Panc1 (cell line): ENCODE results near the gene SMARCE1. TPM values are rescaled to one million over a fixed set of nuclear protein-coding genes. Genes with fewer than 3 reads are reported as not detected.

ENCODE experiments used
- ATAC-seq: fragments of 200-7000 bp; cut with Tn5 transposase; 2 replicates; pipeline ENCODE4 v1.9.1; 2020; ENCODE audit warnings: mild to moderate bottlenecking, moderate library complexity
- BruUV-seq: library from RNA; stranded (reverse); fragments of 400-500 nt; replicated peaks from 2 replicates; lab custom pipeline; 2021; lab: Mats Ljungman, UMichigan
- CTCF ChIA-PET: fragments of 300-600 bp; sonication (Branson Sonifier 250); formaldehyde crosslinking; loops from one replicate; lab custom pipeline; 2022; ENCODE audit warnings: antibody characterized with exemption; lab: Charles Lee
- POLR2A ChIA-PET: fragments of 300-600 bp; sonication (Branson Sonifier 250); formaldehyde crosslinking; loops from one replicate; lab custom pipeline; 2022; ENCODE audit warnings: antibody characterized with exemption; lab: Charles Lee
- DNase-seq: peaks from one replicate; pipeline ENCODE4 v3.0.0-alpha.2; 2010; ENCODE audit warnings: low read depth, low spot score
- H3K27ac ChIP-seq: 2 replicates; pipeline ENCODE4 v1.5.1; 2011; ENCODE audit warnings: mild to moderate bottlenecking, low read length, inconsistent platforms
- H3K27me3 ChIP-seq: fragments of 200-500 bp; sonication (Bioruptor generic); 2 replicates; pipeline ENCODE4 v1.6.0; 2014; ENCODE audit warnings: low read length, inconsistent platforms; ENCODE audit not compliant: control insufficient read depth, insufficient read depth
- H3K36me3 ChIP-seq: fragments of 200-500 bp; sonication (Bioruptor generic); 2 replicates; pipeline ENCODE4 v1.5.1; 2014; ENCODE audit warnings: inconsistent platforms, mild to moderate bottlenecking, low read length, moderate library complexity; ENCODE audit not compliant: control insufficient read depth, insufficient read depth
- H3K4me1 ChIP-seq: 2 replicates; pipeline ENCODE4 v1.5.1; 2011; ENCODE audit warnings: inconsistent platforms, mild to moderate bottlenecking, low read length, moderate library complexity; ENCODE audit not compliant: control insufficient read depth, insufficient read depth
- H3K4me3 ChIP-seq, 2 experiments: 2 replicates each; pipeline ENCODE4 v1.5.1; 2011 to 2012; ENCODE audit warnings: low read depth in 2 of 2, low read length in 2 of 2, mild to moderate bottlenecking in 2 of 2, inconsistent platforms in 1 of 2, moderate library complexity in 1 of 2
- H3K9me3 ChIP-seq: fragments of 200-500 bp; sonication (Bioruptor generic); 2 replicates; pipeline ENCODE4 v1.5.1; 2014; ENCODE audit warnings: low read depth, mild to moderate bottlenecking, inconsistent platforms, low read length, moderate library complexity; ENCODE audit not compliant: control insufficient read depth, insufficient read depth
- POLR2AphosphoS5 ChIP-seq: IDR thresholded peaks from 2 replicates; pipeline ENCODE4 v1.6.1; 2012; ENCODE audit warnings: mild to moderate bottlenecking, low read depth, low read length, moderate library complexity
- SIN3A ChIP-seq: IDR thresholded peaks from 2 replicates; pipeline ENCODE4 v1.6.1; 2012; ENCODE audit warnings: low read depth, mild to moderate bottlenecking, low read length, moderate library complexity, borderline replicate concordance; ENCODE audit not compliant: insufficient read depth
- TCF7L2 ChIP-seq: IDR thresholded peaks from 2 replicates; pipeline ENCODE4 v1.6.1; 2011; ENCODE audit warnings: mild to moderate bottlenecking, low read depth, low read length, inconsistent platforms
- in situ Hi-C: cut with HindIII; loops from 2 replicates; pipeline ENCODE4 v1.10.0; 2016; ENCODE audit warnings: low sequenced_read_pairs, low pct_unique_long_range_greater_than_20kb
- intact Hi-C: fragments of 100-400 bp; cut with micrococcal nuclease; formaldehyde crosslinking; loops from one replicate; pipeline ENCODE4 v1.10.0; 2022; ENCODE audit not compliant: unreplicated experiment
- total RNA-seq: library from RNA; stranded (reverse); gene quantifications from one replicate; pipeline ENCODE4 v1.2.1, GENCODE V29; 2021; ENCODE audit not compliant: unreplicated experiment
- TF ChIP-seq, protein P1 (sequence below), 2 experiments: IDR thresholded peaks; 2 replicates each; pipeline ENCODE4 v1.6.1; 2011 to 2012; ENCODE audit warnings: low read depth in 2 of 2, control low read depth in 1 of 2, low read length in 1 of 2, mild to moderate bottlenecking in 1 of 2, moderate library complexity in 1 of 2; ENCODE audit not compliant: insufficient read depth in 1 of 2
- TF ChIP-seq, protein P2 (sequence below): fragments of 450-650 bp; IDR thresholded peaks from 2 replicates; pipeline ENCODE4 v1.5.1; 2017; ENCODE audit warnings: mild to moderate bottlenecking

SMARCE1 gene
- total RNA-seq, 1 experiment from 2014 or later, result 129 TPM

DNA sequence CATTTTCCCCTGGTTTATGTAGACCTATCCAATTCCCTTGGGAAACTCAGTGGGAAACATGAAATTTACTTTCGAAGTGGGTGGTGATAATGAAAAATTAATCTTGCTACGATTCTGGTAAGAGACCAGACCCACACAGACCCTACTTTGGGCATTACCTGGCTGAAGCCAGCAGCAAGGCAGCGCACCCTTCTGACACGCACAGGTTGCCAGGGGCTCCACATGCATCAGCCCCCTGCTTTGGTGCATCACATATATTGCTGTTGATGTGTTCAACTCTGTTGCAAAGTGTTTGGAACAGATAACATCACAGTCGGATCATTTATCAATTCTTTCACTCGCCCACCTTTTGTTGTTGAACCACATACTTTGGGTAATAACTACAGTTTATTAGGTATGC, 26.6 kb downstream of the SMARCE1 start:
- no peak for ATAC-seq

DNA sequence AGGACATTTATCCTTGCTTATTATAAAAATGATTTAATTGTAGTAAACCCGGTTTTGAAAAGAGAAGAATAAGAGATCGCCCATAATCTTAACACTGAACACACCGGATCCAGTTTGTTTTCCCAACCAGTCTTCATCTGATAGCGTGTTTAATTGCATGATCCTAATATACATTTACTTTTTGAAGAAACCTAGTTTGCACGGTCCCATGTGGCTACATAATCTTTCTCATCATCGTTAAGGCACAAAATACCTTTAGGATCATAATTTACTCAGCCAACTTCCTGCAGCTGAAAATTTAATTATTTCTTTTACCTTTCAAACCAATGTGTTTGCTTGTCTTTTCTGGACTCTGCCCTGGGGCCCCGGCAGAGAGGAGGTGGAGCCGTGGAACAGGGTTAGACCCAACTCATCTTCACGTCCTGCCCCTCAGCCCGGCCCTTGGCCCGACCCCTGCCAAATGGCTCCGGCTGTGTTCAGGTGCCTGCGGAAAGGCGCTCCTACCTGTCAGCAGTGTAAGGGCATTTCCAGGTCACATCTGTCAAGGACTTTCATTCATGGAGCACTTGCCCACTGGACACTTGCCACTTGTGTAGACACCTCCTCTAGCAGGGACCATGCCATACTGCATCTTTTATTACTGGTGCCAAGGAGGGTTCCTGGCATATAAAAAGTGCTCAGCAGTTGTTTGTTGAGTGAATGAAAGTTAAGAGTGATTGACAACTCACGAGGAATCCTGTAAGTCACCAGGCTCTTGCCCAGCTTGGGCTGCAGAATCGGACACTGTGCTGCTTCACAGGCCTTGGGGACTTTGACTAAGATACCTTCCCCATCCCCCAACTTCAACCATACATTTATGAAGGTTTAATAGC, 28.6 kb downstream of the SMARCE1 start:
- in situ Hi-C loops, result no loop called here
- BruUV-seq, result no TSS peak
- no peak for DNase-seq

More for the DNA sequence above, 26.6 kb downstream of the SMARCE1 start:
- Histone ChIP-seq H3K4me1 (no peaks in the 10 kb centered on the region), H3K27ac (no peak overlapping the region), H3K36me3 (no peaks in the 10 kb centered on the region), H3K27me3 (peaks cover 13% of the 10 kb centered on the region), H3K9me3 (no peaks in the 10 kb centered on the region), H3K4me3 (no peak overlapping the region)
- BruUV-seq, result no TSS peak
- intact Hi-C loops, result no loop called here
- POLR2A ChIA-PET, result no interaction called here
- TF ChIP-seq, protein P1, sequence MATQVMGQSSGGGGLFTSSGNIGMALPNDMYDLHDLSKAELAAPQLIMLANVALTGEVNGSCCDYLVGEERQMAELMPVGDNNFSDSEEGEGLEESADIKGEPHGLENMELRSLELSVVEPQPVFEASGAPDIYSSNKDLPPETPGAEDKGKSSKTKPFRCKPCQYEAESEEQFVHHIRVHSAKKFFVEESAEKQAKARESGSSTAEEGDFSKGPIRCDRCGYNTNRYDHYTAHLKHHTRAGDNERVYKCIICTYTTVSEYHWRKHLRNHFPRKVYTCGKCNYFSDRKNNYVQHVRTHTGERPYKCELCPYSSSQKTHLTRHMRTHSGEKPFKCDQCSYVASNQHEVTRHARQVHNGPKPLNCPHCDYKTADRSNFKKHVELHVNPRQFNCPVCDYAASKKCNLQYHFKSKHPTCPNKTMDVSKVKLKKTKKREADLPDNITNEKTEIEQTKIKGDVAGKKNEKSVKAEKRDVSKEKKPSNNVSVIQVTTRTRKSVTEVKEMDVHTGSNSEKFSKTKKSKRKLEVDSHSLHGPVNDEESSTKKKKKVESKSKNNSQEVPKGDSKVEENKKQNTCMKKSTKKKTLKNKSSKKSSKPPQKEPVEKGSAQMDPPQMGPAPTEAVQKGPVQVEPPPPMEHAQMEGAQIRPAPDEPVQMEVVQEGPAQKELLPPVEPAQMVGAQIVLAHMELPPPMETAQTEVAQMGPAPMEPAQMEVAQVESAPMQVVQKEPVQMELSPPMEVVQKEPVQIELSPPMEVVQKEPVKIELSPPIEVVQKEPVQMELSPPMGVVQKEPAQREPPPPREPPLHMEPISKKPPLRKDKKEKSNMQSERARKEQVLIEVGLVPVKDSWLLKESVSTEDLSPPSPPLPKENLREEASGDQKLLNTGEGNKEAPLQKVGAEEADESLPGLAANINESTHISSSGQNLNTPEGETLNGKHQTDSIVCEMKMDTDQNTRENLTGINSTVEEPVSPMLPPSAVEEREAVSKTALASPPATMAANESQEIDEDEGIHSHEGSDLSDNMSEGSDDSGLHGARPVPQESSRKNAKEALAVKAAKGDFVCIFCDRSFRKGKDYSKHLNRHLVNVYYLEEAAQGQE (IDR thresholded peaks at IDR 0.05; ENCODE audit: insufficient read depth in 1 of 2, low read depth in 2 of 2, low read length in 1 of 2), result no peak
- TF ChIP-seq TCF7L2, result no peak
- no peak for TF ChIP-seq SIN3A
- TF ChIP-seq POLR2AphosphoS5, result no peak
- TF ChIP-seq, protein P2, sequence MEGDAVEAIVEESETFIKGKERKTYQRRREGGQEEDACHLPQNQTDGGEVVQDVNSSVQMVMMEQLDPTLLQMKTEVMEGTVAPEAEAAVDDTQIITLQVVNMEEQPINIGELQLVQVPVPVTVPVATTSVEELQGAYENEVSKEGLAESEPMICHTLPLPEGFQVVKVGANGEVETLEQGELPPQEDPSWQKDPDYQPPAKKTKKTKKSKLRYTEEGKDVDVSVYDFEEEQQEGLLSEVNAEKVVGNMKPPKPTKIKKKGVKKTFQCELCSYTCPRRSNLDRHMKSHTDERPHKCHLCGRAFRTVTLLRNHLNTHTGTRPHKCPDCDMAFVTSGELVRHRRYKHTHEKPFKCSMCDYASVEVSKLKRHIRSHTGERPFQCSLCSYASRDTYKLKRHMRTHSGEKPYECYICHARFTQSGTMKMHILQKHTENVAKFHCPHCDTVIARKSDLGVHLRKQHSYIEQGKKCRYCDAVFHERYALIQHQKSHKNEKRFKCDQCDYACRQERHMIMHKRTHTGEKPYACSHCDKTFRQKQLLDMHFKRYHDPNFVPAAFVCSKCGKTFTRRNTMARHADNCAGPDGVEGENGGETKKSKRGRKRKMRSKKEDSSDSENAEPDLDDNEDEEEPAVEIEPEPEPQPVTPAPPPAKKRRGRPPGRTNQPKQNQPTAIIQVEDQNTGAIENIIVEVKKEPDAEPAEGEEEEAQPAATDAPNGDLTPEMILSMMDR, result no peak
- CTCF ChIA-PET, result interaction anchor here (0.6 to 0.8 kb wide), 2 partner anchors 71 to 278 kb away, joined by 3 read pairs; no protein-coding TSS in a partner anchor
- in situ Hi-C loops, result no loop called here
- DNase-seq, result no peak

More for the DNA sequence above, 28.6 kb downstream of the SMARCE1 start:
- Histone ChIP-seq H3K4me1 (no peaks in the 10 kb centered on the region), H3K27me3 (peaks cover 13% of the 10 kb centered on the region), H3K27ac (no peak overlapping the region), H3K4me3 (no peak overlapping the region), H3K36me3 (no peaks in the 10 kb centered on the region), H3K9me3 (no peaks in the 10 kb centered on the region)
- ChIA-PET POLR2A (no interaction called here), CTCF (interaction anchor here (1.0 to 1.1 kb wide), 4 partner anchors 8 to 177 kb away, joined by 3 to 5 read pairs (median 3); no protein-coding TSS in a partner anchor)
- ATAC-seq, result no peak
- TF ChIP-seq TCF7L2, result no peak
- TF ChIP-seq, protein P1 (IDR thresholded peaks at IDR 0.05; ENCODE audit: insufficient read depth in 1 of 2, low read depth in 2 of 2, low read length in 1 of 2), result no peak
- intact Hi-C loops, result loop anchor here (5.0 kb wide), 1 partner anchor 173 kb away; no protein-coding TSS in a partner anchor
